Hematopoietic multipotent progenitor cell treated with erythropoietin and hydrocortisone succinate and interleukin-3 and kit ligand, for 6 days (in vitro differentiated cells): Measurements from ENCODE around the gene MYO3B.
"Not testable (repeated sequence)": the region's sequence is repeated elsewhere in the genome, so short reads cannot be mapped to it uniquely, and the experiment has no call there.

Source experiments
- DNase-seq: peaks from one replicate; pipeline ENCODE4 v3.0.0-alpha.2; 2015

The MYO3B gene

GRCh38 chr2:170434900-170435621 is 257.1 kb downstream of the MYO3B start:
- no peak for DNase-seq

GRCh38 chr2:170436077-170436943 is 258.4 kb downstream of the MYO3B start:
- DNase-seq = no peak

- DNase-seq = no peak
These were observed 268.1 kb downstream of the MYO3B start for GRCh38 chr2:170446078-170446477.

- no peak for DNase-seq
These were observed 271.1 kb downstream of the MYO3B start for GRCh38 chr2:170449034-170449433.

- DNase-seq = no peak
These were observed 276.8 kb downstream of the MYO3B start for GRCh38 chr2:170454471-170455372.

- DNase-seq = no peak
These were observed 277.9 kb downstream of the MYO3B start for GRCh38 chr2:170455617-170456426.

- DNase-seq = no peak
These were observed 279.0 kb downstream of the MYO3B start for GRCh38 chr2:170456914-170457313.

GRCh38 chr2:170457742-170458141 is 279.8 kb downstream of the MYO3B start:
- DNase-seq = no peak

- no peak for DNase-seq
These were observed 283.9 kb downstream of the MYO3B start for GRCh38 chr2:170461889-170462288.

GRCh38 chr2:170462433-170463205 is 284.7 kb downstream of the MYO3B start:
- DNase-seq = no peak

GRCh38 chr2:170463206-170463537 is 285.2 kb downstream of the MYO3B start:
- DNase-seq = no peak

- no peak for DNase-seq
These were observed 286.3 kb downstream of the MYO3B start for GRCh38 chr2:170464268-170464667.

- no peak for DNase-seq
These were observed 287.3 kb downstream of the MYO3B start for GRCh38 chr2:170465241-170465640.

- DNase-seq = no peak
These were observed 288.7 kb downstream of the MYO3B start for GRCh38 chr2:170466632-170467031.

- DNase-seq = no peak
These were observed 289.8 kb downstream of the MYO3B start for GRCh38 chr2:170467568-170468422.

GRCh38 chr2:170468557-170468956 is 290.6 kb downstream of the MYO3B start:
- no peak for DNase-seq

- DNase-seq = not testable (repeated sequence)
These were observed 294.6 kb downstream of the MYO3B start for GRCh38 chr2:170472498-170472897.

GRCh38 chr2:170475878-170476277 is 297.9 kb downstream of the MYO3B start:
- DNase-seq = no peak

- DNase-seq = no peak
These were observed 299.7 kb downstream of the MYO3B start for GRCh38 chr2:170477630-170478029.

- no peak for DNase-seq
These were observed 303.3 kb downstream of the MYO3B start for GRCh38 chr2:170481201-170481600.

GRCh38 chr2:170484552-170484951 is 306.6 kb downstream of the MYO3B start:
- DNase-seq = no peak
